DLD1 (cell line): ENCODE data around the gene FAM81A.

Source experiments
- in situ Hi-C: cut with HindIII; loops from 2 replicates; pipeline ENCODE4 v1.10.0; 2017; ENCODE audit warnings: low sequenced_read_pairs

The FAM81A gene

DNA sequence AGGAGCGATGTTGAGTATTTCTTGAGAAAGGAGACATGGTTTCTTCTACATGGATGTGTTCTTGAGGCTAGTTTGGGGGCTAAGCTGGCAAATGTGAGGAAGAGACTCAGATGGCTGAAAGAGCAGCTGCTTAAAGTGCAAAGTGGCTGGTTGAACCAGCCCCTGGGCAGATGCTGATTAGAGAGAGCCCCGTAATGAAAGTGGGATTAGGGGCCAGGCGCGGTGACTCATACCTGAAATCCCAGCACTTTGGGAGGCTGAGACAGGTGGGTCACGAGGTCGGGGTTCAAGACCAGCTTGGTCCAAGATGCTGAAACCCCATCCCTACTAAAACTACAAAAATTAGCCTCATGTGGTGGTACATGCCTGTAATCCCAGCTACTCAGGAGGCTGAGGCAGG lies 98.6 kb downstream of the FAM81A start:
- in situ Hi-C loops, result no loop called here

DNA sequence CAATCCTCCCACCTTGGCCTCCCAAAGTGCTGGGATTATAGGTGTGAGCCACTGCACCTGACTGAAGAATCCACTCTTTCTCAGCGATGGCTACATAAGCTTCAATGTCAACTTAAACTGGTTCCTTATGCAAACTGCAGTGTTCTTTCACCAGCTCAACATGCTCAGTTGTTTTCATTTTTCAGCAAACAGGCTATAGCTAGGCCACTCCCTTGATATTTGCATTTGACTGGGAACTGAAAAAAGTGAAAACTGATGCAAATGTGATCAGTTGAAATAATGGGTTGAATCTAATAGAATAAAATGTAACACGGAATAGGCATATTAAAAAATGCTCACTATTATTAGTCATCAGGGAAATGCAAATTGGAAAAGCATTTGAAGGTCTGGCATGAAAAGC lies 99.4 kb downstream of the FAM81A start:
- in situ Hi-C loops, result no loop called here

DNA sequence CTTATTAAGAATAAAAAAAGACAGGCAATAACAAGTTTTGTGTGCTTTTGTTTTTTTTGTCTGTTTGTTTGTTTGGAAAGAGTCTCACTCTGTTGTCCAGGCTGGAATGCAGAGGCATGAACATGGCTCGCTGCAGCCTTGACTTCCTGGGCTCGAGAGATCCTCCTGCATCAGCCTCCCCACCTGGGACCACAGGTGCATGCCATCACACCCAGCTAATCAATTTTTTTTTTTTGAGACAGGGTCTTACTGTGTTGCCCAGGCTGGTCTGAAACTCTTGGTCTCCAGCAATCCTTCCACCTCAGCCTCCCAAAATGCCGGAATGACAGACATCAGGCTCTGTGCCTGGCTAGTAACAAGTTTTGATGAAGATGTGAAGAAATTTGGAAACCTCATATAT lies 100.5 kb downstream of the FAM81A start:
- in situ Hi-C loops, result no loop called here

DNA sequence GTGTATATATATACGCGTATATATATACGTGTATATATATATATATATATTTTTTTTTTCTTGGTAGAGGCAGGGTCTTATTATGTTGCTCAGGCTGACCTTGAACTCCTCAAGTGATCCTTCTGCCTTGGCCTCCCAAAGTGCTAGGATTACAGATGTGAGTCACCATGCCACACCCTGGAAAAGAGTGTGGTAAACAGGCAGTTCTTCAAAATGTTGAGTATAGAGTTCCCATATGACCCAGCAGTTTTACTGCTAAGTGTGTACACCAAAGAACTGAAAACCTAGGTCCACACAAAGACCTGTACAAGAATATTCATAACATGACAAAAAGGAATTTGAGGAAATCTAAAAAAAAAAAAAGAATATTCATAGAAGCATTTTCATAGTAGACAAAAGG lies 101.8 kb downstream of the FAM81A start:
- in situ Hi-C loops, result no loop called here

DNA sequence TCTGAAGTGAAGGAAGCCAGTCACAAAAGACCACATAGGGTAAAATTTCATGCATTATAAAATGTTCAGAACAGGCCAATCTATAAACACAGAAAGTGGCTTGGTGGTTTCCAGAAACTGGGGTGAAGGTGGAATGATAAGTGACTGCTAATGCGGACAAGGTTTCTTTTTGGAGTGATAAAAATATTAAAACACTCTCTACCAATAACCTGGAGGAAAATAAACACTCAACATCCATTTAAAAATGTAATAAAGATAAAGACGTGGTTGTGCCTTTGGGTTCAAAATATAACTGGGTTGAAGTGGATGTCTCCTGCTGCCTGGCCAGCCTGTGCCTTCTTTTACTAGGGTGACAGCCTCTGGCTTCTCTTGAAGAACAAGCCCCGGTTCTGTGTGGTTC lies 102.7 kb downstream of the FAM81A start:
- in situ Hi-C loops, result no loop called here

DNA sequence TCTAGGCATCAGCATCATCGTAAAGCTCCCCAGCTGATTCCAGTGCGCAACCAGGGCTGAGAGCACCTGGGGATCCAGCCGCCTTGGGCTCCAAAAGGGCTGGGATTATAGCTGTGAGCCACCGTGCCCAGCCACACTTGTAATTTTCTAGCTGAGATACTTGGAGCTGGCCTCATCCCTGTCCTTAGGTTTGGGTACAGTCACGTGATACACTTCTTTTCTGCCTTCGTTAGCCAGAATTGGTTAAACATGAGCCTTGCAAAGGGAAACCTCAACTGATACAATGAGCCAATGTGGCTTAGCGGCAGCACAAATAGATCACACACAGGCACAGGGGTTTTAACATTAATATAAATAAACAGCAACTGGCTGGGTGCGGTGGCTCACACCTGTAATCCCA lies 103.8 kb downstream of the FAM81A start:
- in situ Hi-C loops, result no loop called here

DNA sequence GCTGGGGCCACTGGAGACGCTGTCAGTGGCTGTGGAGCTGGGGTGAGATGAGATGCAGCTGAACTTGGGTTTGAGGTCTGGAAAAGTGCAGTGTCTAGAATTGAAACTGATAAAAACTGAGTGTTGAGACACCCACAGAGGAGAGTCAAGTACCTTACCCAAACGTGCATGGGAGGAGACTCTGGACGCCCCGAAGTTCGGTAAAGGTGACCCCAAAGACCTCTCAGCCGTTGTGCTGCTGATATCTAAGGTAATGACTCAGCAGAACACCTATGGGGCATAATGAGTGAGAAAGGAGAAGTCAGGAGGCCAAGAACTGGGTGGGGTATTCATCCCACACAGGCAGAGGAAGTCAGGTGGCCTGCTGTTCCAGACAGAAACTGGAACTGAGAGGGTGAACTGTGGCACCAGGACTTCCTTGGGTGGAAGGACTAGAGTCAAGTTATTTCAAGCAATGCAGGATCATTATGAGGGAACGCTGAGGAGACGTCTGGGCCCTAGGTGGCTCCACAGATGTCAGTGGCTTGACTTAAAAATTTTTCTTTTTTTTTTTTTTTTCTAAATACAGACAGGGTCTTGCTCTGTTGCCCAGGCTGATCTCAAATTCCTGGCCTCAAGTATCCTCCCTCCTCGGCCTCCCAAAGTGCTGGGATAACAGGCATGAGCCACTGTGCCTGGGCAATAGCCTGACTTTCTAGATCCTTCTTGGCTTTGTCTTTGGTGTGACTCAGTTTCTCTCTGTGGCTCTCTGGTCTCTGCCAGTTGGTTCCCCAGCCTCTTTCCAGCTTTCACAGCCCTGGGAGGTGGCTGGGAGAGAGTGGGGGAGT lies 105.9 kb downstream of the FAM81A start:
- in situ Hi-C loops, result no loop called here

DNA sequence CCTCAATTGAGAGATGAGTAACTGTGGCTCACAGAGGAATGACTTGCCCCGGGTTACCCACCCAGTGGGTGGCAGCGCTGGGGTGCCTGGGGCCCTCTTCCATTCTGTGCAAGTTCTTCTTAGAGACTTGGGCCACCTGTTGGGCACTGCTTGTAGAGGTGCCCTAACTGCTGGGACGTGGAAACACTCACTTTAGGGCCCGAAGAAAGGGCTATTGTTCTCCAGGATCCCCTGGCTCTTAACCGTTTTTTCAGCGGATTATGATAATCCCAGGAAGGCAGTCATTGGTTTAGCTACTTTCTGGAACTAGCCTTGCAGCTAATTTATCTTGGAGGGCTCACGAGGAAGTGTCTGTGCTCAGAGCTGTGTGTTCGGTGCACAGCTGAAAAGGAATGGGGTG lies 107.6 kb downstream of the FAM81A start:
- in situ Hi-C loops, result no loop called here

DNA sequence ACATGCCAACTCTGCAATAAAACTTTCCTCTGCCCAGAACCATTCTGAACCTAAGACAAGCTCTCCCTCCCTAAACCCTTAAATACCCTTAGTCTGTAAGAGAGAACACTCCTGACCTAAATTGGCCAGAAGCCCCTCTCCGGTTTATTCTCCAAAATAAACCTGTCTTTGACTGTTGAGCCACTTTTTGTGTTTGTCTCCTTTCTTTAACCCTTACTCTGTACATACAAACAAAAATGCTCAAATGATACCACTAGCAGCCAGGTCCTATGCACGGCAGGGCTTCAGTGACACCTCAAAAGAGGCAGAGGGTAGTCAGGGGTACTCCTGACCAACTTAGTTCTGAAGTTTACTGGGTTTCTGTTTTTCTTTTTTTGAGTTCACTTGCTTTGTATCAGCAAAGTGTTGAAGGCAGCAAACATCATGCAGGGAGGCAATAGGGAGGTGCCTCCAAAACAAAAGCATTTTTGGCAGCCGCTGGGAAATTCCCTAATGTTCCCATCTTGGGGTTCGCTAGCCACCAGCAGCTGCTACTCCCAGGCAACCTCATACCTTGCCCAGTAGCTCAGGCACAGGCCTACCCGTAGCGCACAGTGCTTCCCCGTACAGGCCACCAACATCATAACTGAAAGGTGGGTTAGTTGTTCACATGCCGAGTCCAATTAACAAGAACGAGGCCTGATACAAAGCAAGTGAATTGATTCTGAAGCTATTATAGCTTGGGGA lies 110.7 kb downstream of the FAM81A start:
- in situ Hi-C loops, result no loop called here

DNA sequence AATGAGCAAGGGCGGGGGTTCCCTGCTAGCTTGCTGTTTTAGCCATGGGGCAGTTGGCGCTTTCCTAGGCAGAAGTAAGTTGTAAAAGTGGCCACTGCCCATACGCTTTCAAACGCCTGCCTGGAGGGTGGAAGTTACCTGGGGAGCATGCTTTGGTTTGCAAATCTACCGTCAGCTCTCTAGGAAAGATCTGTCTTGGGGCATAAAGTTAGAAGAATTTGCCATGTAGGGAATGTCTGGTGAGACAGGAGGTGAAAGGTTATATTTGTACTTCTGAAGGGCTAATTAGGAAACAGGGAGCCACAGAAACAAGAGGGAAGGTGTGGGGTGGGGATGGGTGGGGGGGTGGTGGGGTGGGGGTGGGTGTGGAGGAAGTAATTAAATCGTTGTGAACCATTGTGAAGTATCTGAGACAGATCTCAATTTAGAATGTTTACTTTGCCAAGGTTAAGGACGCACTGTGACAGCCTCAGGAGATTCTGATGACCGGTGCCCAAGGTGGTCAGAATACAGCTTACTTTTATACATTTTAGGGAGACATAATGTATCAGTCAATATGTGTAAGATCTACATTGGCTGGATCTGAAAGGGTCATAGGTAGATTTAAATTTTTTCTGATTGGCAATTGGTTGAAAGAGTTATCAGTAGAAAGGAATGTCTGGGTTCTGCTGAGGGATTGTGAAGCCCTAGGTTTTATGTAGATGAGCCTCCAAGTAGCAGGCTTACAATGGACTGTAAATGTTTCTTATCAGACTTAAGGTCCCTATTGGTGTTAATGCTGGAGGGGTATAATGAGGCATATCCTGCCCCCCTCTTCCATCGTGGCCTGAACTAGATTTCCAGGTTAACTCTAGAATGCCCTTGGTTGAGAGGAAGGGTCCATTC lies 111.6 kb downstream of the FAM81A start:
- in situ Hi-C loops, result no loop called here

DNA sequence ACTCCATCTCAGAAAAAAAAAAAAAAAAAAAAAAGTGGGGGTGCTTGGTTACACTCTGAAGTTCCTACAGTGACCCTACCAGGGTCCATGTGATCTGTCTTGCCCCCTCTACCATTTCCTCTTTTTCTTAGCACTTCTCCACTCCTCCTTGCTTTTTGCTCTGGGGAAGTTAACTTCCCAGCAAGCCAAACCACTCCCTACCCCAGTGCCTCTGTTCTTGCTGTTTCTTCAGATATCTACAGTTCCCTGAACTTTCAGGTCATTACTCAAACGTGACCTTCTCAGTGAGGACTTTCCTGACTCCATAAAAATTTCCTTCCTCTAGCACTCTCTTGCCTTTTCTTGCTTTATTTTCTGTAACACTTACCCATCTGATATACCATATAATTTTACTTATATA lies 112.5 kb downstream of the FAM81A start:
- in situ Hi-C loops, result no loop called here

DNA sequence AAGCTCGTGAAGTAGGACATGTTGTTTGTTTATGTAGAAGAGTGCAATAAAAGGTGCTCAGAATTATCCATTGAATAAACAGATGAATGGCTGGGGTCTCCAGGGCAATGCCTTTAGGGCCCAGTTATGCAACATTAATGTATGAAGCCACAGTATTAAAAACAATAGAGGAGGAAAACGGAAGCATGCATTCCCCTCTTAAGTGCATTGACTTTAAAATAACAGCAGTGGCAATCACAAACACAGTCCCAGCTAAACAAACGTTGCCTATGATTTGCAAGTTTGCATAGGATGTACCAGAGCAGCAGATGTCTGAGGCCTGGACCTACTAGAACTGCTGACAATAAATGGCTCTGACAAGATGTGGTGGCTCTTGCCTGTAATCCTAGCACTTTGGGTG lies 113.0 kb downstream of the FAM81A start:
- in situ Hi-C loops, result no loop called here

DNA sequence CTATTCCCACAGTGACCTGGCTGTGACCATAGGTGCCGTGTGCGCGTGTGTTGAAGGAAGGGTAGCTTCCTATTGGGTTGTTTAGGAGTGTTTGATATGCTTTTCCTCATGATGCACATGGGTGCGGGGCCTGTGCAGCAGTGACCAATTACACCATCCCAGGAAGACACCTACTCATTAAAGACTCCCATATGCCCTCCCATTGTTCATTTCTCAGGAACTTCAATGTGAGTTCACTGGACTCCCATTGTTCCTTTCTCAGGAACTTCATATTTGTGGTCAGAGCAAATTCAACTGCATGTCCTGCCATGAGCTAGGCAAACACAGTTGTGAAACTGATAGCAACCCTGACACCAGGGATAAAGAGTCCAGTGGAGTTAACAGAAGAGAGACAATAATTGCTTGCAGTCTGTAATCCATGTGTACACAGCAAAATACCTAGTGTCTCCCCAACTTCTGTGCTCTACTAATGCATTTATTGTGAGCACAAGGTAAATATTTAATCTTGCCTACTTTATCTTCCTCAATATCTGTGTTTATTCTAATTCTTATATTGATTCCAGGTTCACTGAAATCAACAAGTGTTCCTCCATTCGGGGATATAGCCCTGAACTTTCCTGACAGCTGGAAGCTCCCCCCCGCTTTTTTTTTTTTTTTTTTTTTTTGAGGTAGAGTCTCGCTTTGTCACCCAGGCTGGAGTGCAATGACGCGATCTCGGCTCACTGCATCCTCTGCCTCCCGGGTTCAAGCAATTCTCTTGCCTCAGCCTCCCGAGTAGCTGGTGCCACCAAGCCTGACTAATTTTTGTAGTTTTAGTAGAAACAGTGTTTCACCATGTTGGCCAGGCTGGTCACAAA lies 116.1 kb downstream of the FAM81A start:
- in situ Hi-C loops, result no loop called here

DNA sequence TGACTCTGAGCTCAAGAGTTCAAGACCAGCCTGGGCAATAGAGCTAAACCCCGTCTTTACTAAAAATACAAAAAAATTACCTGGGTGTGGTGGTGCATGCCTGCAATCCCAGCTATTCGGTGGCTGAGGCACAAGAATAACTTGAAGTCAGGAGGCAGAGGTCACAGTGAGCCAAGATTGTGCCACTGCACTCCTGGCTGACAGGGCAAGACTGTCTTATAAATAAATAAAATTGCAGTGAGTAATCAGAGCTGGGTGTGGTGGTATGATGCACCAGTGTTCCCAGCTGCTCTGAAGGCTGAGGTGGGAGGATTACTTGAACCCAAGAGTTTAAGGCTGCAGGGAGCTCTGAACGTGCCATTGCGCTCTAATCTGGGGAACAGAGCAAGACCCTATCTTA lies 117.7 kb downstream of the FAM81A start:
- in situ Hi-C loops, result no loop called here

DNA sequence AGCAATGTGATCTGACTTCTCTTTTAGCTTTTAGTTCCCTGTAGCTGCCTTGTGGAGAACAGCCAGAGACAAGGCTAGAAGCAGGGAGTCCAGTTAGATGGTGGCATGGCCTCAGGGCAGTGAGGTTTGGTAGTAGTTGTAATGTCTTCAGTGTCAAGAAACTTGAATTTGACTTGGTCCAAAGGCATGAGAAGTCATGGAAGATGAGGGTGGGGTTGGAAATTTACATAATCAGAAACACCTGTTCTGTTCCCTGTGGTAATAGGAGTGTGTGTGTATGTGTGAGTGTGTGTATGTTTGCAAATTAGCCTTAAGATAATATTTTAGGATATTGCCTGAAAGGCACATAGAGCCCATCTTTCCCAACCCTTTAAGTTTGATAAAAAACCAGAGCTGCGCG lies 118.4 kb downstream of the FAM81A start:
- in situ Hi-C loops, result no loop called here

DNA sequence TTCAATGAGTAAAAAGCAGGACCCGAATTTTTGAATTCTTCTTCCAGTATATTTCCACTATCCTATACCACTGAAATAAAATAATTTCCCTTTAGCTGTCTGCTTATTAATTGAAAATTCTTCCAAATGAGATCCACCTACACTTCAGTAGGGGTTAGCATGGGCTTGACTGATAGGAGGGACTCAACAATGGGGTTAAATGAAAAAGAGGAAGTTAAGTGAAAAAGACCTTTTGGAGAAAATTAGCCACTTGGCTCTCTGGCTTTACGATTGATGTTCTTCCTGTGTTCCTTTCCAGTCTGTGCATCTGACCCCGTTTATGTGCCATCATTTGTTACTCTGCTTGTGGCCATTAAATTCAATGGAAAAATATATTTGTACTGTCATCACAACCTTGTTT lies 119.6 kb downstream of the FAM81A start:
- in situ Hi-C loops, result no loop called here

DNA sequence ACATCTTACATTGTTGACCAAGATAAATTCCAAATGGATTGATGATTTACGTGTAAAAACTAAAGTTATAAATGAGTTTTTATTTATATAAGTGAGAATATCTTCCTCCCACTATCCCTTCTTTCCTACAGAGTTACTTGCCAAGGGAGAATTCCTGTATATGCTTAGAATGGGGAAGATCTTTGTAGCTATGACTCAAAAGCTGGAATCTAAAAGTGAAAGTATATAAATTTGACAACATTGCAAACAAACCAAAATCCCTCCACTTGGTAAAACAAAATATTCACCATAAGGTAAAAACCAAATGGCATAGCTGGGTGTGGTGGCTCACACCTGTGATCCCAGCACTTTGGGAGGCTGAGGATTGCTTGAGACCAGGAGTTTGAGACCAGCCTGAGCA lies 120.9 kb downstream of the FAM81A start:
- in situ Hi-C loops, result no loop called here

DNA sequence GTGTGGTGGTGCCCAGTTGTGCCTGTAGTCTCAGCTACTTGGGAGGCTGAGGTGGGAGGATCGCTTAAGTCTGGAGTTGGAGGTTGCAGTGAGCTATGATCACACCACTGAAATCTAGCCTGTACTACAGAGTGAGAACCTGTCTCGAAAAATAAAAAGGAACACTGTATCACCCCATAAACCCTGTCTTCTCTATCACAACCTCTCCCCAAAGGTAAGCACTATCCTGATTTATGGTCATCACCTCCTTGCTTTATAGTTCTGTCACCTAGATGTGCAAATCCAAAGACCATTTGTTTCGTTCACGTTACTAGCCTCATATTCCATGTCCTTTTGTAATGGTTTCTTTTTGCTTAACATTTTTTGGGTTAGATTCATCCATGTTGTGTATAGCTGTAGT lies 123.6 kb downstream of the FAM81A start:
- in situ Hi-C loops, result no loop called here

DNA sequence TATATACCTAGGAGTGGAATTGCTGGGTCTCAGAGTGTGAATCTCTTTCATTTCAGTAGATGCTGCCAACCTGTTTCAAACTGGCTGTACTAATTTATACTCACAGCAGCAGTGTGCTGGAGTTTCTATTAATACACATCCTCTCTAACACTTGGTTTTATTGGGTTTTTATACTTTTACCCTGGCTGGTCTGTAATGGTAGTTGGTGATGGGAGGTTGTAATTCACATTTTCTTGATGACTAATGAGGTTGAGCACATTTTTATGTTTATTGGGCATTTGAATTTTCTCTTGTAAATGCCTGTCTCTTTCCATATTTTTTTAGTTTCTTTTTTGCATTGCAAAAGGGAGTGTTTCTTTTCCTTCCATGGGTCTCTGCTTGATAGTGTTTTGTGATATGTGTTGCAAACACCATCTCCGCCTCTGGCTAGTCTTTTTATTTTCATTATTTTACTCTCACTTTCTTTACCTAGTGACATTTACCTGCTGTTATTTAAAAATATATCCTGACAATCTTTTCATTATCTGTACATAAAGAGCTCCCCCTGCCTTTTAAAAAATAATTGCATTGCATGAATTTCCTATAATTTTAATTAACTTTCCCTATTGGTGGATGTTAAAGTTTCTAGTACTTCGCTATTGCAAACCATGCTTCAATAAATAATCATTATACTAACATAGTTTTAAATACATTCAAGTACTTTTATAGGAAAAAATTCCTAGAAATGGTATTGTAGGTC lies 124.6 kb downstream of the FAM81A start:
- in situ Hi-C loops, result no loop called here

DNA sequence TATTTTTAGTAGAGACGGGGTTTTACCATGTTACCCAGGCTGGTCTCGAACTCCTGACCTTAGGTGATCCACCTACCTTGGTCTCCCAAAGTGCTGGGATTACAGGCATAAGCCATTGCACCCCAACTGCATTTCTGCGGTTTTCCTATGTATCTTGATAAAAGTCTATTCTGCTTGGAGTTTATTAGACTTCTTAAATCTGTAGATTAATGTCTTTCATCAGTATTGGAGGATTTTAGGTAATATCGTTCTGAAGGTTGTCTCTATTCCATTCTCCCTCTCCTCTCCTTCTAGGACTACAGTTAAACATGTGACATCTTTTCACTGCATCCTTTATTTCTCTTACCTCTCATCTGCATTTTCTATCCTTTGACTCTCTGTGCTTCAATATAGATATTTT lies 127.3 kb downstream of the FAM81A start:
- in situ Hi-C loops, result no loop called here
